Endothelial cell (in vitro differentiated cells): ENCODE measurements around the gene MR1. TPM values are rescaled to one million over a fixed set of nuclear protein-coding genes. Genes with fewer than 3 reads are reported as not detected.

Source experiments
- DNase-seq: peaks from one replicate; pipeline ENCODE4 v3.0.0; 2021; ENCODE audit warnings: low spot score
- H3K27ac Mint-ChIP-seq: one replicate; pipeline ENCODE4 v1.8.0; 2021; ENCODE audit warnings: mixed read lengths, inconsistent platforms; ENCODE audit not compliant: unreplicated experiment
- H3K27me3 Mint-ChIP-seq: one replicate; pipeline ENCODE4 v1.8.0; 2021; ENCODE audit warnings: mild to moderate bottlenecking, moderate library complexity, mixed read lengths, inconsistent platforms; ENCODE audit not compliant: unreplicated experiment
- H3K36me3 Mint-ChIP-seq: one replicate; pipeline ENCODE4 v1.8.0; 2021; ENCODE audit warnings: mild to moderate bottlenecking, low read depth, mixed read lengths, inconsistent platforms; ENCODE audit not compliant: unreplicated experiment
- H3K4me1 Mint-ChIP-seq: one replicate; pipeline ENCODE4 v1.8.0; 2021; ENCODE audit warnings: mild to moderate bottlenecking, mixed read lengths, inconsistent platforms; ENCODE audit not compliant: unreplicated experiment
- H3K4me3 Mint-ChIP-seq: one replicate; pipeline ENCODE4 v1.8.0; 2021; ENCODE audit warnings: mild to moderate bottlenecking, mixed read lengths, inconsistent platforms; ENCODE audit not compliant: unreplicated experiment
- H3K9me3 Mint-ChIP-seq: one replicate; pipeline ENCODE4 v1.8.0; 2021; ENCODE audit warnings: mixed read lengths, inconsistent platforms; ENCODE audit not compliant: unreplicated experiment
- CTCF ChIP-seq: fragments of 200-600 bp; sonication (generic); IDR thresholded peaks from one replicate; pipeline ENCODE4 v1.5.0; 2021; ENCODE audit warnings: antibody characterized with exemption; ENCODE audit not compliant: unreplicated experiment
- total RNA-seq: library from RNA; stranded (reverse); fragmentation: NEBNext Ultra II Directional; extraction: Animal tissue kit (Norgen Biotek cat#: 25700); gene quantifications from one replicate; pipeline ENCODE4 v1.2.1, GENCODE V29; 2021; ENCODE audit not compliant: unreplicated experiment

Gene MR1
- total RNA-seq, 1 donor from 2014 or later, result 0.67 TPM

- no peak for DNase-seq
These were observed 76.2 kb downstream of the MR1 start for GRCh38 chr1:181110013-181110412.

More at GRCh38 chr1:181110013-181110412, 76.2 kb downstream of the MR1 start:
- H3K36me3 Mint-ChIP-seq, result peaks cover 5% of the 10 kb centered on the region
- no peak overlapping the region for H3K27ac Mint-ChIP-seq
- TF ChIP-seq CTCF, result no peak
- H3K27me3 Mint-ChIP-seq, result peaks cover 9% of the 10 kb centered on the region
- peaks cover 60% of the 10 kb centered on the region for H3K4me1 Mint-ChIP-seq
- H3K4me3 Mint-ChIP-seq, result no peak overlapping the region
- no peaks in the 10 kb centered on the region for H3K9me3 Mint-ChIP-seq

Other genes with a start within 250 kb of the MR1 start
- gene KIAA1614, start 121.1 kb upstream of the MR1 start, total RNA-seq, result 2.6 TPM
- 60.2 TPM for gene STX6, start 11.1 kb upstream of the MR1 start, total RNA-seq
- 18.0 TPM for gene IER5, start 54.7 kb downstream of the MR1 start, total RNA-seq